GM19467 (cell line): Measurements from ENCODE around the gene SIGLEC5.

Source experiments
- ATAC-seq: cut with Tn5 transposase; IDR thresholded peaks from one replicate; pipeline ENCODE4 v1.9.1; 2021; ENCODE audit warnings: mild to moderate bottlenecking, moderate library complexity; ENCODE audit not compliant: unreplicated experiment

The SIGLEC5 gene

DNA sequence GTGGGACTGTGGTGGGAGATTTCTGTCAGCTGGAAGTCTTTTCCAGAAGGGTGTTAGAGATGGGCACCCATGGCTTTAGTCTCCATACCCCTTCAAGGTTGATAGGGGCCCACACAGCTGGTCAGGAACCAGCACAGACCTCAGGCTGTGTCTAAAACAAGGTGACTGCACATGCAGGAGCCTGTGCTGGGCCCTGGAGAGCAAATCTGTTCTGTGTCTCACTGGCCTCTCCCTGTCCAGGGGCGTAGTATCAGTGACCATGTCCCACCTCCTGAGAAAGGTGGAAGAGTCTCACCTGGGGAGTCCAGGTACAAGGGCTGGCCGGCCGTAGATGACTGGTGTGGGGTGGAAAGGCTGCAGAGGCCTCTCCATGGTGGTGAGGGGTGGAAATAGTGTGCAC is 39.8 kb downstream of the SIGLEC5 start:
- no peak for ATAC-seq

DNA sequence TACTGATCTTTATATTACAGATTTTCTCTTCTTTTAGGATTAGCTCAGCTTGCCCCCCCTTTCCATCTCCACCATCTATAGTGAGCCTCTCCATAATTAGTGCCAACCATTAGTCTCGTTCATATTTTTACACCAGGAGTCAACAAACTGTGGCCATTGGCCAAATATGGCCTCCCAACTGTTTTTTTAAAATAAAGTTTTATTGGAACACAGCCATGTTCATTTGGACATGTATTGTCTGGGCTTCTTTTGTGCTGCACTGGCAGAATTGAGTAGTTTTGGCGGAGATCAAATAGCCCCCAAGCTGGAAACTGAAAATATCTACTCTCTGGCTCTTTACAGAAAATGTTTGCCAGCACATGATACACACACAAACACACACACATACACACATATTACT is 40.7 kb downstream of the SIGLEC5 start:
- no peak for ATAC-seq

DNA sequence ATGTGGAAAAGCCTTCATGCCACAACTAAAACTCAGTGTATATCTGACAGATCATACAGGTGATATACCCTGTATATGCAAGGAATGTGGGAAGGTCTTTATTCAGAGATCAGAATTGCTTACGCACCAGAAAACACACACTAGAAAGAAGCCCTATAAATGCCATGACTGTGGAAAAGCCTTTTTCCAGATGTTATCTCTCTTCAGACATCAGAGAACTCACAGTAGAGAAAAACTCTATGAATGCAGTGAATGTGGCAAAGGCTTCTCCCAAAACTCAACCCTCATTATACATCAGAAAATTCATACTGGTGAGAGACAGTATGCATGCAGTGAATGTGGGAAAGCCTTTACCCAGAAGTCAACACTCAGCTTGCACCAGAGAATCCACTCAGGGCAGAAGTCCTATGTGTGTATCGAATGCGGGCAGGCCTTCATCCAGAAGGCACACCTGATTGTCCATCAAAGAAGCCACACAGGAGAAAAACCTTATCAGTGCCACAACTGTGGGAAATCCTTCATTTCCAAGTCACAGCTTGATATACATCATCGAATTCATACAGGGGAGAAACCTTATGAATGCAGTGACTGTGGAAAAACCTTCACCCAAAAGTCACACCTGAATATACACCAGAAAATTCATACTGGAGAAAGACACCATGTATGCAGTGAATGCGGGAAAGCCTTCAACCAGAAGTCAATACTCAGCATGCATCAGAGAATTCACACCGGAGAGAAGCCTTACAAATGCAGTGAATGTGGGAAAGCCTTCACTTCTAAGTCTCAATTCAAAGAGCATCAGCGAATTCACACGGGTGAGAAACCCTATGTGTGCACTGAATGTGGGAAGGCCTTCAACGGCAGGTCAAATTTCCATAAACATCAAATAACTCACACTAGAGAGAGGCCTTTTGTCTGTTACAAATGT is 42.7 kb downstream of the SIGLEC5 start:
- ATAC-seq: no peak

DNA sequence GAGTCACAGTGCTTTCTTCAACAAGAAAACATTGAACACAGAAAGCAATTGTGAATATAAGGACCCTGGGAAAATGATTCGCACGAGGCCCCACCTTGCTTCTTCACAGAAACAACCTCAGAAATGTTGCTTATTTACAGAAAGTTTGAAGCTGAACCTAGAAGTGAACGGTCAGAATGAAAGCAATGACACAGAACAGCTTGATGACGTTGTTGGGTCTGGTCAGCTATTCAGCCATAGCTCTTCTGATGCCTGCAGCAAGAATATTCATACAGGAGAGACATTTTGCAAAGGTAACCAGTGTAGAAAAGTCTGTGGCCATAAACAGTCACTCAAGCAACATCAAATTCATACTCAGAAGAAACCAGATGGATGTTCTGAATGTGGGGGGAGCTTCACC is 43.4 kb downstream of the SIGLEC5 start:
- ATAC-seq: no peak

DNA sequence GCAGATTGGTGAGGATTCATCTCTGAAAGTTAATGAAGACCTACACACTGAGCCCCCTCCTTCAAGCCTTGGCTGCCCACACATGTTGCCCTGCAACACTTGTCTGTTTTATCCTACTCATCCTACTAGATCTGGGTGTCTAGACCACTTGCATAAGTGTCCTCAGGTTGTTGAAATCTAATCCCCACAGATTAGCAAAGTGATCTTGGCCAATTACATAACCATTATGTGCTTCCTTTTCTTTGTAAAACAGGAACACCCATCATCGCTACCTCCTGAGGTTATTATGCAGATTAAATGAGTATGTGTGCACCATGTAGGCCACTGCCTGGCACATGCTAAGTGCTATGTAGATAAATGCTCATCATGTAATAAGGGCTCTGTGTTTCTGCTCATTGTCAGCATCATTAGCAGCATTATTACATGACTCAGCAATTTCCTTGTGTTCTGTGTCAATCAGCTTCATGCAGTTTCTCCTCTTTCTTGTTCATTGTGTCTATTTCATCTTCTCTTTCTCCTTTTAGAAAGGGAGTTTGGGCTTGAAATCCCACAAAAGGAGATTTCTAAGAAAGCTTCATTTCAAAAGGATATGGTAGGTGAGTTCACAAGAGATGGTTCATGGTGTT is 44.0 kb downstream of the SIGLEC5 start:
- ATAC-seq: no peak

DNA sequence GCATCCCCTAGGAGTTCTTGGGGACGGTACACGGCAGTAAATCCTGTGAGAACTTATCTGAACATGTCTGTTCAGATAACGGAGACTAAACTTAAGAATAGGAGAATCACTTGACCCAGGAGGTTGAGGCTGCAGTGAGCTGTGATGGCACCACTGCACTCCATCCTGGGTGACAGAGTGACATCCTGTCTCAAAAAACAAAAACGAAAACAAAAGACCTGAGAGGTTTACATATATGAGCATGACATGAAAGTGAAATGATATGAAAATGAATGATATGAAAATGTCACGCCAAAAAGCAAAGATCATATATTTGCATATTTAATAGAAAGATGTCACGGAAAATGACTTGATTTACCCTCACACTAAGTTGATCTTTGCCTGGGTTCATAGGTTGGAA is 53.4 kb downstream of the SIGLEC5 start:
- ATAC-seq: no peak

DNA sequence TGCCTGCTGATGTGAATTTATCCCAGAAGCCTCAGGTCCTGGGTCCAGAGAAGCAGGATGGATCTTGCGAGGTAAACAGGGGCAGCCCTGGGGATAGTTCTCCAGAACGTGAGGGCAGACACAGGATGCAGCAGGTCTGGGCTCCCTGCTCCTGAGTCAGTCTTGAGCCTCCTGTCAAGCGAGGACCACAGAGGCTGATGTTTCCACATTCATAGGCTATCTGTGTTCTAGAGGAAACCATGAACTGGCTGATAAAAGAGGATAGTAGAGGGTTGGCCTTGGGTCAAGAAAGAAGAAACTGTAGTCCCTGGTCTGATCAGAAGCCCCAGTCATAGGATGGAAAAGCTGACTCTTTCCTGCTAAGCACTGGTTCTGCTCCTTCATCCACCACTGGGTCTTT is 56.9 kb downstream of the SIGLEC5 start:
- ATAC-seq: no peak

DNA sequence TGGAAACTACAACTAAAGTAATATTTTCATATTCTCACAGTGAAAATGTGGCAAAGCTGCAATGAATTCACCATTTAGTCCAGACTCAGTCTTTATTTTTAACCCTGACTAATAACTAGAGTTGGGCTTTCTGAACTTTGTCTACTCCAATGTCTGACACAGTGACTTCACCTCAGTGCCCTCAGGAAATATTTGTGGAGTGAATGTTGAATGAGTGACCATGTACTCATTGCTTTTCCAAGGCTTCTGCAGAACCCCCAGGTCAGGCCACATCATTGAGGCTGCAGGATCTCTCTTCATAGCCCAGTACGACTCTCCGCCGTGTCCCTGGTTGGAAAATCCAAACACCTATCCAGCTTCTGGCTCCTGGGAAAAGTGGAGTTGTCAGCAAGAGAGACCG is 57.3 kb downstream of the SIGLEC5 start:
- ATAC-seq: no peak

DNA sequence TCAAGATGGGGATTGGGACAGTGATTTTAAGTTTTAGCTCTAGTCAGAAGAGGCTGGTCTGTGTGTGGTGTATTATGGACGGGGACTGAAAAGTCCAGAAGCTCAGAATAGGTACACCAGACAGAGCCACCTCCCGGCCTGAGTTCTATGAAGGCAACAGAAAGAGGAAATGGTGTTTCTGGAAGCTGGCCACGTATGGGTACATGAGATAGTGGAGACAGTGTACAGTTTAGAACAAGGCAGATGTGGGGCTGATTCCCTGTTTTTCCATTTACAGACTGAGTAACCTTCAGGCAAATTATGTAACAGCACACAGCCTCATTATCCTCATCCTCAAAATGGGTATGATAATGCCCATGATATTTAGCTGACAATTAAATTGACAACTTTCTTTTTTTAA is 57.8 kb downstream of the SIGLEC5 start:
- ATAC-seq: no peak

DNA sequence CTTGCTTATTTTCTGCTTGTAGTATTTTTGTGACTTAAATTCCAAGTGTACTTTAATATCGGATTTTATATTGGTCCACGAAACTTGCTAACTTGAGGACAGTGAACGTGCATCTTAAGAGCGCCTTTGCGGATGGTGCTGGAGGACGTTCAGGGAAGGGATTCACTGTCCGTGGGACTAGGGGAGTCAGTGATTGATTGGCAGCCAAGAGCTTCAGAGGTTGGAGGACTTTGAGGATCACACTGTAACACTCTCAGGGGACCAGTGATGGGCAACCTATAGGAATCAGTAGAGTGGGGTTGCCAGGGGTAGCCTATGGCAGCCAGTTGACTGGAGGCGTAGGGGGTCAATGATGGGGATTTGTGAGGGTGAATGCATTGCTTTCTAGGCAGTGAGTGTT is 58.6 kb downstream of the SIGLEC5 start:
- ATAC-seq: no peak

DNA sequence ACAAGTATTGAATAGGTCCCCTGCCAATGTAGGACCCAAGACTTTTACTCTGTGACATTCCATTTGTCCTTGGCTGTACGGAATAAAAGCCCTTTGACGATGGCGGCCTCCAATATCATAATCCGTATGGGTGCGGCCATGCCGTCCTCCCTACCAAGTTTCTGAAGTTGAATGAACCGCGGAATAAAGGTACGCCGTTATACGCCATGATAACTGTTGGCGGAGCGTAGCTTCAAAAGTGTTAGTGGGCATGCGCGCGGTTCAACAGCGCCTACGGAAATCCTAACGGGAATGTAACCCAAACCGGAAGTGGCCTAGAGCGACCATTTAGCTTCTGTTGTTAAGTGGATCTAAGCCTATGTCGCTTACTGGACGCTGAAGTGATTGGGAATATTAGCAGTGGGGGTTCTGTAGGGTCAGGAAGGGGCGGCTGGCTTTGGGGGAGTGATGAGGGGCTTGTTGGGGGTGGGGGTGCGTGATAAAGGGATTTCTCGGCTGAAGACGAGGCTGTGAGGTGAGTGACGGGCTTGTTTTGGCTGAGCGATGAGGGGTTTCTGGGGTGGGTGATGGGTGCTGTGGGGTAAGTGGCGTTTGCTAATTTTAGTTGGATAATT is 59.1 kb downstream of the SIGLEC5 start, which contains the start of gene ZNF175:
ZNF175 (plus strand) TSS at position 322 of the 614 bp plus-strand sequence. CDS start 2,047 bp downstream, outside the sequence.
- peak; percentile 83 for ATAC-seq

DNA sequence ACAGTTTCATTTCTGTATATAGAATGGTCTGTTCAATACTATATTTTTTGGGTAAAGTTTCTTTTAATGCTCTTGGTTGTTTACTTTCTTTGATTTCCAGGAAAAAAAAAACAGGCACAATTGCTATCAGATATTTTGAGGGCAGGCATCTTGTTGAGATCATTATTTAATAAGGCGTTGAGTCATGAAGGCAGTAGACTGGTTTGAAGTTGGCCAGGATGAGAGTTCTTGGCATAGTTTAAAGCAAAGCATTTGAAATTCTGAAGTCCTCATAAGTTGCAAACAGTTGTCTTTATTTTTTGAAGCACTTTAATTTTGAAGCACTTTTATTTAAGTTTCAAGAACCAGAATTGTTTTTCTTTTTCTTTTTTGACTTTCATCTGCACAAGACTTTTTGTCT is 61.7 kb downstream of the SIGLEC5 start:
- ATAC-seq: no peak

DNA sequence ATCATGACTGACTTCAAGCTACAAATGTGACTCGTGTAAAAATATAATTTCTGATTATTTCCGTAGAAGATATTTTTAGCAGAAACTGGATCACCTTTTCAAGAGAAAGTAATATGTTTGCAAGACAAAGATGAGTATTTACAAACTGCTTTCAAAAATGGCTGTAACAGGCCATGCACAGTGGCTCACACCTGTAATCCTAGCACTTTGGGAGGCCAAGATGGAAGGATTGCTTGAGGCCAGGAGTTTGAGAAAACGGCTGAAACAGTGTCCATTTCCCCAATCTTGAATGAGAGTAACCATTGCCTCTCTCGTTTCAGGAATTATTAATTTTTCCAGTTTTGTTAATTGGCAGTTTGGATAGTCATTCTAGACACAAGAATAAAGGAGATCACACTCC is 62.6 kb downstream of the SIGLEC5 start:
- ATAC-seq: no peak

DNA sequence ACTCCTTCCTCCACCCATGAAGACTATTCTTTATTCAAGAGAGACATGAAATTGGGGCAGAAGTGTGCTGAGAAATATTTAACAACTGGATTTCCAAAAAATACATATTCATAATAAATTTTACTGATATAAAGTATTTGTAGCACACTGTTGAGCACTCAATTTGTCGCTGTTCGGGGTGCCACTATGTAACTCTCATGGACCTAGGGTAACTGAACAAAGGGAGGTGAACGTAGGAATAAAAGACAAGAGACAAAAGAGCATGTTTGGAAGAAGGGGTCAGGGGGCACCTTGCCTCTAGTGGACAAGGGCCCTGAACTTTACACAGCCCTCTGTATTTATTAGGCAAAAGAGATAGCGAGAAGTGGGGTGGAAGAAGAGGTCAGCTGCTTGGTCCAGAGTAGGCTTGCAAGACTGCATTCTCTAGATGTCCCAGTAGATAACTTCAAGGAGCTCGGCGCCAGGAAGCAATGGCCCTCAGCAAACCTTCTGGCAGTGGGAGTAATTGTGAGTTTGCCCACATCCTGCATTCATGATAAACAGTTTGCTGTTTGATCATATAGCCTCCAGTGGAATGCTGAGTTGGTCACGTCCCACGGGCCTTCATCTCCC is 63.6 kb downstream of the SIGLEC5 start:
- no peak for ATAC-seq

DNA sequence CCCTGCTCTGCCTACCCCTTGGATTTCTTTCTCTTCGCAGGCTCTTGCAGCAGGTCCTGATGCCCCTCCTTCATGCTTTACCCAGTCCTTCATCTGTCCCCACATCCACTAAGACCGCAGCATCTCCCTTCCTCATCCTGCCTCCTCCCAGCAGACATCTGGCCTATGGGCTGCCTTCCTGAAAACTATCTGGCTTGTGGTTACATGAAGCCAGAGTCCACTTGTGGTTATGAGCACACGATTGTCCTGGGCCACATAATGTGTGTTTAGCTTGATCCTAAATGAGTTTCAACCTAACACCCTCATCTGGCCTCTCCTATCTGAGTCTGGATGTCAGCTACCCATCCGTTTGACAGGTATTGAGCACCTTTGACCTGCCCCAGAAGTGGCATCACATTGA is 64.6 kb downstream of the SIGLEC5 start:
- no peak for ATAC-seq

DNA sequence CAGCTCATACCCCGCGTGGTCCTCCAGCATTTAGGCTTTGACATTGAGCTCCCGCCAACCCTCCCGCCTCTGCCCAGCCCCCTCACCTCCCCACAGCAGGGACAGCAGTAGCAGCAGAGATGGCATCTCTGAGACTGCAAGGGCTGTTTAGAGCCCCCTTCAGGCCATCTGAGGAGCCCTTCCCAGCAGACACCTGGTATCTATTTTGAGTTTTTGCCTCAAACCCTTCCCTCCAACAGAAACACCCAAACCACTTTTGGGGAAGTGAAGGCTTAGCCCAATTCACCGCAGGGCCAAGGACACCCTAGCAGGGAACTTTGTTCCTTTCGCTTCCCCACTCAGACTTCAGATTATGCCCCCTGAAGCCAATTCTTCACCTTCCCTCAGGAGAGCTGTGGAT is 65.4 kb downstream of the SIGLEC5 start:
- ATAC-seq: no peak
